ENCODE data around the gene SDC1. TPM values are rescaled to one million over a fixed set of nuclear protein-coding genes. Genes with fewer than 3 reads are reported as not detected.

The SDC1 gene
- total RNA-seq, 1 experiment from 2014 or later = 306 TPM

DNA sequence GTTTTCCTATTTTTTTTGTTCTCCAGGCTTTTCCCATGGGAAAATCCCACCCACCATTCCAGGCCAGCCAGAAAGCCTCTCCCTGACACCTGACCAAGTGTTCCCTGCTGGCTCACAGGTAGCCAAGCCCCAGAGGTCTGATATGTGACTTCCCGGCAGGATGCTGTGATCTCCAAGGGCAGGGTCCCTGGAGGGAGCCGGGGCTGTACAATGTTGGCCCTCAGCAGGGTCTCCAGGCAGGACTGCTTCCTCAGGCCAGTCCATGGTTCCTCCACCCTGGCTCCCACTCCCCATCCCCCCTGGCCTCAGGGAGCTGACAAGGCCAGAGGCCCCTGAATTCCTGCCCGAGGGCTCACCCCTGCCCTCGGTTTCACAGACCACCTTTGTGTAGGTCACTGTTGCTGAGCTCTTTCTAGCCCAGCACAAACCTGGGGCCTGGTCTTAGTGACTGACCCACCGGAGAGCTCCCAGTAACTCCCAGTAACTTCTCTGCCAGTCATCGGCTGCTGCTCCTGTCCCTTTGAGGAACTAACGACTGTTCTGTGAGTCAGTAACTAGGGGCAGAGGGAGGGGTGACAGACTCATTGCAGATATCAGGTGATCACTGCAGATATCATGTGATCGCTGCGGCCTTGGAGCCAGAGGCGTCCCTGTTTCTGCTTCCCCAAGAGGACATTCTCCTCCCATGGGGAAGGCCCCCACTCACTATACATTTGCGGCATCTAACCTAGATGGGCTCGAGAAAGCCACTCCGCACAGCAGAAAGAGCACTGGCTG, 38.7 kb downstream of the SDC1 start:
- DNase-seq (ENCODE audit: low read depth) = peak; percentile 93

DNA sequence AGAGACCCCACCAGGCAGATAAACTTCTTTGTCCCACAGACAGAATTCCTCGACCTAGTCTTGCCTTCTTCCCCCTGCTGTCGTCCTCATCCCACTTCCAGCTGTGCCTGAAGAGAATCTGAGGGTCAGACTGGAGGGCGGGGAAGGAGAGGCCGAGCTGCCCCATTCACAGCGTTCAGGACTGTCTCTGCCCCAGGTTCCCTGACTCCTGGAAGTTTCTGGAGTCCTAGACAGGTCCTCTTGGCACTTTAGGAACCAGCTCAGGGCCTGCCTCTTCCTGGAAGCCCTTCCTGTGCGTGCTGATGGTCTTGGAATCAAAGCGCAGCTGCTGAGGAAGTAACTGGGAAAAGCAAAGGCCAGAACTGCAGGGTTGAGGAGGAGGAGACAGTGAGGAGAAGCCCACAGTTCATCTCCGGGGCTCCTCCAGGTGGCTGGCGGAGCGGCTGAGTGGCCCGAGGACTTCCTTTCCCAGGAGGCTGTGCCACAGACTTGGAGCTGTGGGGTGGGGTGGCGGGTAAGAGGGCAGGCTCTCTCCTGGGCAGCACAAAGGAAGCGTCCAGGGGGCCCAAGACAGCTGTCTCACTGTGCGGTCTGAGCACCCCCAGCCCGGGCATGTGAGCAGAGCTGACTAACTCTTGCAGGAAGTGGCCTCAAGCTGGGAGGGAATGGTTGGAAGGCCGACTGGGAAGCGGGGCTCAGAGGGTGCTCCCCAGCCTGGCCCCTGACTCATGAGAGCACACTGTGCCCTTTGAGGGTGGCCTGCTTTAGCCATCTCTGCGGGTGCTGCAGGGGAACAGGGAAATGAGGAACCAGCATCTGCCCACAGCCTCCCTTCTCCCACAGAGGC, 39.5 kb downstream of the SDC1 start:
- peak; percentile 99 for DNase-seq (ENCODE audit: low read depth)

DNA sequence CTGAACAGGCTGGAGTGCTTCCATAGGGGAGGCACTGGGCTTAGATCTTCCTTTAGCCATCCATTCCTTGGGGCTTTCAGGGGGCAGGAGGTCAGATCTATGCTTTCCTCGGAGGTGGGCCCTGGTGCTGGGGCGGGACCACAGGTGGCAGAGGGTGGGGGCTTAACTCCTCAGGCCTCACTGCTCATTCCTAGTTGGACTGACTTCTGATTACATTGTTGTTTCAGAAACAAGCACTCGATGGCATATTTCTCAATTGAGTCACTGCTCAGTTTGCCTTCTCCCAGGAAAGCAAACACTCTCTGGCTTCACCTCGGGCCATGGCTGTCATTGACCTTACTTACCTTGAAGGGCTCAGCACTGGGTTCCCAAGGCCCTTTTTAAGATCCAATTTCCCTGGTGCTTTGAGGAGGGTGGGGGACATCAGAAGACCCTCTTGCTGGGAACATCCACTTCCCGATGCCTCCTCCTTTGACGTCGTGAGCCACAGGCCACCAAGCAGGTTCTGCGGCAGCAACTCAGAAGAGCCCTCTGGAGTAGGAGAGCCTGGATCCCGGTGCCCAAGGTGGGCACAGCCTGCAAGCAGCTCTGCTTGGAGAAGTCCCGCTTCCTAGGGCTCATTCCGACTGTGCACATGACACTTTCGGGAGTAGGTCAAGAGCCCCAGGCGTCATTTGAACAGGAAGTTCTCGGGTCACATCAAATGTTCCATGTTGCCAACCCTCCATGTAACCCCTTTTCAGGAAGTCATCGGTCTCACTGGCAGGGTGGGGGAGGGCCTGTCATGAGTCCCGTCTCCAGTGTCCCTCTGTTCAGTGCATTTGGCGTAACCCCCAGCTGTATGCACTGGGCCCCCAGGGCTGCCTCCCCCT, 40.6 kb downstream of the SDC1 start:
- DNase-seq (ENCODE audit: low read depth) = peak; percentile 80

DNA sequence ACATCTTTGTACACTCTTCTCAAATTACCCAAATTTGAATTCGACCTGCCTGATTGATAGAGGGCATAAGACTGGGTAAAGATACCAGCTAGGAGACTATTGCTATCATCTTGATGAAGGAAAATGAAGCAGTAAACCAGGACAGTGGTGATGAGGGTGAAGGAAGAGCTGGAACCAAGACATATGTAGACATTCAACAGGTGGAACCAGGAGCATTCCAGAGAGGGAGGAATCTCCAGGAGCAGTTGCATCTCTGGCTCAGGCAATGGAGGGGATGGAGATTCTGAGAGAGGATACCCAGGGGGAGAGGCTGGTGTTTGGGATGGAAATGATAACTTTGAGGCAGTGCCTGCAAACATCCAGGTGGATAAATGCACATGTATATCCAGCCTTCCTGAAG, 41.6 kb downstream of the SDC1 start:
- DNase-seq (ENCODE audit: low read depth) = no peak

DNA sequence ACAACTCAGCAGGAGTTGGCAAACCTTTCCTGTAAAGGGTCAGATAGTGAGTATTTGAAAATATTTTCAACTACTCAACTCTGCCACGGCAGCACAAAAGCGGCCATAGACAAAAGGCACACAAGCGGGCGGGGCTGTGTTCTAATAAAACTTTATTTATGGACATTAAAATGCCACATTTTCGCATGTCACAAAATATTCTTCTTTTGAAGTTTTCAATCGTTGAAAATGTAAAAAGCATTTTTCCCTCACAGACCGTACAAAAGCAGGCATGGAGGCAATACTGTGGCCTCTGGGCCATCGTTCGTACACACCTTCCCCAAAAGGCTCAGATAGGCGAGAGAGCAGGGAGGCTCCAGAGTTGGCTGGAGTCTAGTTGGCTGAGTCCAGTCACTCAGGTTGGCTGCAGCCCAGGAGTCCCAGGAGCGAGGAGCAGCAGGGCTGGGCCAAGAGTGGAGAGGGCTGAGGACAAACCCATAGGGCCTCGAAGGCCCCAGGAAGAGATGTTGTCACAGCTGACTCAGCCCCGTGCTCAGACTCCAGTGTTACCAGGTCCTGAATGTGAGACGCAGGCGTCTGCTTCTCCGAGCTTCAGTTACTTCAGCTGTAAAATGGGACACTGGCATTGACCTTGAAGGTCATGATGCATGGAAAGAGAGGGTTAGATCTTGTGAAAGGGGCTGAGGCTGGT, 42.5 kb downstream of the SDC1 start:
- peak; percentile 95 for DNase-seq (ENCODE audit: low read depth)

DNA sequence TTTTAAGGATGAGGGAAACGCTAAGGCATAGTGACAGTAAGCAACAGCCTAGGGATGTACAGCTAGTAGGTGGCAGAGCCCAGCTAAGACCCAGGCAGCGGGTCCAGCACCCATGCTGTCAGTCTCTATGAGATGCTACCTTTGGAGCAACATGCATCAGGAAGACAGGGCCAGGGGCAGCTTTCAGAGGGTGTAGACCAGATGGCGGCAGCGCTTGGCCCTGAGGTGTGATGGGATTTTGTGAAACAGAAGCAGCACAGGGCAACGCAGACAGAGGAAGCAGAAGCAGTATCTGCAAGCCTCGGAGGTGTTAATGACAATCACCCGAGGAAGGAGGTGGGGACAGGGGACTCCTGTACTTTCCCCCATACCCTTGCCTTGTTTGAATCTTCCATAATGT, 43.2 kb downstream of the SDC1 start:
- no peak for DNase-seq (ENCODE audit: low read depth)

DNA sequence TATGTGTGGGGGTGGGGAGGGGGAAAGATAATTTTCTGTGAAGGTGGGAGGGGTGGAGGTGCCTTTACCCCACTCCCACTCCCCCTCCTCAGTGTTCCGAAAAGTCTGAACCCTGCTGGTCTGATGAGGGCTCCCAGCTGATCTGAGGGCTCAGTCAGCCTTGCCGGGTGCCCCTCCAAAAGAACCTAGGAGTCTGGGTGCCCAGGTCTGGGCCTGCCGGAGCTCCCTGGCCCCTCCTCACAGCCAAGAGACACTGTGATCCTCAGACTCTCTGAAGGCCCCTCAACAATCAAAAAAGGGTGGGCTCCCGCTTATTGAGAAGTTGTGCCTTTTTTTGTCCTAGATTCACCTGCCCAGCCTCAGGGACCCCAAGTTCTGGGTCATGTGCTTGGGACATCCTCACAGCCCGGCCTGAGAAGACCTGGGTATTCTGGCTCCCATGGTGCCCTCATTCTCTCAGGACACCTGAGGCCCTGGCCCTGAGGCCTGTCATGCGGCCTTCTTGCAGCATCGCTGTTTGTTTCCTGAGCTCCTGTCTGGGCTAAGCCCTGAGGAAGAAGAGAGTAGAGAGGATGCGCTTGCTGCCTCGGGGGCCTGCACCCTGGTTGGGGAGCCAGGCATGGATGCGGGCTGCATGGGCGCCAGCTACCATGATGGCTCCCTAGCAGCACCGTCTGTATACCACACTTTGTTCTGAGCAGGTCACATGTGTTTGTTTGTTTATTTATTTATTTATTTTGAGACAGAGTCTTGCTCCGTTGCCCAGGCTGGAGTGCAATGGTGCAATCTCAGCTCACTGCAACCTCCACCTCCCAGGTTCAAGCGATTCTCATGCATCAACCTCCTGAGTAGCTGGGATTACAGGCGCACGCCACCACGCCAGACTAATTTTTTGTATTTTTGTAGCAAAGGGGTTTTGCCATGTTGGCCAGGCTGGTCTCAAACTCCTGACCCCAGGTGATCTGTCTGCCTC, 44.0 kb downstream of the SDC1 start:
- DNase-seq (ENCODE audit: low read depth) = no peak

DNA sequence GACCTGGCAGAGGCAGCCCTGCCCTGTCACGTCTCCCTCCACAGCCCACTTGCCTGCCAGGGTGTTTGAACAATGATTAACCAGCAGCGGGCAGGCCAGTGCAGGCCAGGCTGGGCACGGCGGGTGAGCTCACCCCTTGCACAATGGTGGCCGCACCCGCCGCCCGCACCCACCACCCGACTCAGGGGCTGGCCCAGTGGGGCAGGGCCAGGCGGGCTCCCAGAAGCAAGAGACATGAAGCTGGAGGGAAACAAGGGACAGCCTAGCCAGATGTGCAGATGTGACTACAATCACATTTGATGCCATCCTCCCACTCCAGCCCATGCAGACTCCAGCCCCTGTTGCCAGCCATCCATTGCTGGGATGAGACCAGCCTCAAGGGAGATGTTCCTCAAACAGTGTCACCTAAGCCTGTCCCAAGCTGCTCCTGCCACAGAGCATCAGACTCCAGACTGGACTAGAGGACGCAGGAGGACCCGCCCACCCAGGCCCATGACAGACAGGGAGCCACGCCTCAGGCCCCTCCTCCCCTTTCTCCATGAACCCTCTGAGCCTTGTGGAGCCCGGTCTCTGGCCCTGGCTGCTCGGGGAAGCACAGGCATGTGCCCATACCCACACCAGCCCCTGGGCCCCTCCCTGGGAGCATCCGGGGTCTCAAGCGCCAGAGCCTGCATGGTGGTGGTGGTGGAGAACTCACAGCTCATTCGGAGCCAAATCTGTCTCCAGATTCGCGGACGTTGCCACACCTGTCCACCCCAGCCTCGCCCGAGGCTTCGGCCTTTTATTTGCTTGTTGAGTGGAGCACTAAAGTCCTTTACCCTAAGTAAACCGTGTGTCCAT, 45.0 kb downstream of the SDC1 start:
- DNase-seq (ENCODE audit: low read depth) = no peak

DNA sequence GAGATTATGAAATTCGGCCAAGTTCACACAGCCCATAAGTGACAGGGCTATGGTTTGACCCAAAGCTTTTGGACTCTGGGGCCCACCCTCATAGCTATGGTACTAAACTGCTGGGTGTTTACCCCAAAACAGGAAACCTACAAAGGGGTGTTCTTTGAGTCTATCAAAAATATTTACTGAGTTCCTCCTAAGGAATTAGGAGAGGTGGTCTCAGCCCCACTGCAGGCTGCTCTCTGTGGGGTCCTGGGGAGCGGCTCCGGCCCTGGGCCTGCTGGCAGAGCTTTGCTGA, 45.5 kb downstream of the SDC1 start:
- no peak for DNase-seq (ENCODE audit: low read depth)

DNA sequence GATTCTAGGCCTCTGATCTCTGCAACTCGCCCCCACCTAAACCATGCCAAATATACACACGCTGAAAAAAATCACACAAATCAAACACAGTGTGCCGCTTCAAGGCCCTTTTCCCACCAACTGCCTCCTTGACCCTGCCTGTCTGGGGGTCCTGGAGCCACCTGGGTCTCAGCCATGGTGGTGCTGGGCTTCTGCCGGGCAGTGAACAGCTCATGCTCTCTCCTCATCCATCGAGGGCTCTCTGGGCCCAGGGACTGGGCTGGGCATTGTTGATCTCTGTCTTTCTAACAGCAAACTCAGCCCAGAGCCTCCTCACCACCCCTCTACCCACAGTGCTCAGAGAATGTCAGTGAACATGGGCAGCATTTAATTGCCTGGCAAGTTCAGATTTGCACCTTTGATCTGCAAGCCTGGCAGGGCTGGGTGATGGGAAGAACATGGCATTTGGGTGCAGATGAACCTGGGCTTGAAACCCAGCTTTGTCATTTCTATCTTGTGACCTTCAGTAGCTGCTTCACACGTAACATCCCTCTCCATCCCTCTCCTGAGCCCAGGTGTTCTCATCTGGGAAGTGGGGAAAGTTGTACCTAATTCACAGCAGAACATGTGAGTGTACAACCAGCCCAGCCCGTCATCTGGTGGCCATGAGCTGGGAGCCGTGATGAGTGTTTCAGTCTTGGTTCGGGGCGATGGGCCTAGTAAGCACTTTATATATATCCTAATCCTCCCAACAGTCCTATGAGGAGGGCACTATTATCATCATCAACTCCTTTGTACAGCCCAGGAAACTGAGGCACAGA, 46.1 kb downstream of the SDC1 start:
- DNase-seq (ENCODE audit: low read depth) = no peak

DNA sequence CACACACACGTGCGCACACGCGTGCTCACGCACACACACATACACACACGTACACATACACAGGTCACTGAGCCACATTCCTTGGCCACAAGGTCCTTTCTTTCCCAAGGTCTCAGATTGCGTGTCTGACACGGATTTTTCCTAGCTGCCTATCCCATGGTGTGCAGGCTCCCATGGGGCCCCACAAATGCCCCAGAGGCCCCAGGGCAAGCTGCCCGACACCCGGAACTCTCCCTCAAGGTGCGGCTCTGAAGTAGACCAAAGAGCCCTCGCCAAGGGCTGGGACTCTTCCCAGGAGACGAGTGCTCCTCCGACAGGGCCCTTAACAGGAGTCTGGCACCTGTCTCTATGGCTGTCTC, 46.7 kb downstream of the SDC1 start:
- DNase-seq (ENCODE audit: low read depth) = no peak

DNA sequence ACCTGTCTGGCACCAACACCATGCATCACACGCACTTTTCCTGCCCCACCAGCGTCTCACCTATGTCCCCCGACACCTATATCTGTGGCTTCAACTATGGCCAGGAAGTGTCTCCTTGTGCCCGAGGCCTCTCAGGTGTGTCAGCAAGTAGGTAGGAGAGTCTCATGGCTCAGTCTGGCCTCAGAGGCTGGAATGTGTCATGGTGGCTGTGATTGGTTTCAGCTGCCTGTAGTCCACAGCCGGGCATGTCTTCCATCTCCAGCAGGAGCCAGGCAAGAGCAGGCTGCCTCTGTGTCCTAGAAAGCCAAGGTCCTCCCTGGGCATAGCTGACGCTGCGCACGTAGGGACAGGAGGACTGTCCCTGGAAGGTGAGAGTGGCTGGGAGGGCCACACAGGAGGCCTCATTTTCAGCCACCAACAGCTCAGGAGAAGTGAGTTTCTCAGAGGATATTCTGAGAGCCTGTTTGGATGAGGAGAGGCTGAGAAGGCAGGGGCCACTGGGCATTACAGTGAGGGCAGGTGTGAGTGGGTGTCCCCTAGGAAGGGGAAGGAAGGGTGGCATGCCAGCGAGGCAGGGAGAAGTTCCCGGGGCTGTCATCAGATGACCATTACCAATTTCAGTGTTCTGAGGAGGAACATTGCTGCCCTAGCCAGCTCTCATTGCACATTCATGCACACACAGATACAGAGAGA, 47.2 kb downstream of the SDC1 start:
- DNase-seq (ENCODE audit: low read depth) = no peak

DNA sequence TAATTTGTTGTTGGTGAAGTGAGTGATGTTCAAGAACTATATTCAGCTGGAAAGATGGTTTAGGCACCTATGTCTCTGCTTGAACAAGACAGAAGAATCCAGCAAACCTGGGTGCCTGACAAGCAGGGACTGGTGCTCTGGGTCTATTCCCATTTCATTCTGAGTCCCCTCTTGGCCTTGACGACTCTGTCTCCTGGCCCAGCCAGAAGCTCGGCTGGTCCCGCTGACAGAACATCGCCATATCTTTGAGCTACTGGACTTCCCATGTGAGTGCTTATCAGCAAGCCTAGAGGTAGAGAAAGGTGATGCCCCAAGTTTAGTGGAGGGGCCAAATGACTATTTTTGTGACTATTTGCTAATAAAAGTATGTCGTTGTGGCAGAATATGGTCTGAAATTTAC, 48.2 kb downstream of the SDC1 start:
- no peak for DNase-seq (ENCODE audit: low read depth)

DNA sequence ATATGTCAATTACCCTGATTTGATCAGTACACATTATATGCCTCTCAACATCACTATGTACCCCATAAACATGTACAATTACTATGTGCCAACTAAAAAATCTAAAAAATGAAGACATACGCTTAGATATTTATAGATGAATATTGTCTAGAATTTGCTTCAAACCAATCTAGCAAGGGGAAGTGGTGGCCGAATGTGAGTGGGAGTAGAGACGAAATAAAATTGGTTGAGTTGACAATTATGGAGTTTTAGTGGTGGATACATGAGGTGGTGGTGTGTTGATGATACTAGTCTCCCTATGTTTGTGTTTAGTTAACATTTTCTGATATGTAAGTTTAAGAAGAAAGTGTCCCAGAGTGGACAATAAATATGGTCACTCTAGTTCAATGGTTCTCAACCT, 49.0 kb downstream of the SDC1 start:
- no peak for DNase-seq (ENCODE audit: low read depth)

DNA sequence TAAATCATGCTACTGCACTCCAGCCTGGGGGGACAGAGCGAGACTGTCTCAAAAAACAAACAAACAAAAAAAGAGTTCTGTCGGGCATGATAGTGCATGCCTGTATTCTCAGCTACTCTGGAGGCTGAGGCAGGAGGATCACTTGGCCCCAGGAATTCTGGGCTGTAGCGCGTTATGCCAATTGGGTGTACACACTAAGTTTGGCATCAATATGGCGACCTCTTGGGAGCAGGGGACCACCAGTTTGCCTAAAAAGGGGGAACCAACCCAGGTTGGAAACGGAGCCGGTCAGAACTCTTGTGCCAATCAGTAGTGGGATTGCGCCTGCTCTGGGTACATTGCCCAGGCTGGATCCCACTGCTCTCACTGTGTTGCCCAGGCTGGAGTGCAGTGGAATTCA, 49.7 kb downstream of the SDC1 start:
- no peak for DNase-seq (ENCODE audit: low read depth)

DNA sequence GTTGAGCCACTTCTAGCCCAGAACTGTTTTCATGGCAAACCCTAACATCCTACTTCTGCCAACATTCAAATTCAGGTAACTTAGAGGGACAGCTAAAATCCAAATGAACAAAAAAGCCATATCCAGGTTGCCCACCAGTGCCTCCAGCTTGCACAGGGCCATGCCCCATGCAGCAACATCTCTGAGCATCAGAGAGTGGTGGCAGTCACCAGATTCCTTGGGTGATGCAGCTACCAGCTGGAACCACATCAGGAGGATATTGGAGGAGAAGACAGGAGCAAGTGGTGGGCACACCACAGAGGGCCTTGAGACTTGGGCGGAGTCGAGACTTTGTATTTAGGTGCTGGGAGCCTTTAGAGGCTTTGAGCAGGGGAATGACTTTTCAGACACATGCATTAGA, 50.5 kb downstream of the SDC1 start:
- no peak for DNase-seq (ENCODE audit: low read depth)

DNA sequence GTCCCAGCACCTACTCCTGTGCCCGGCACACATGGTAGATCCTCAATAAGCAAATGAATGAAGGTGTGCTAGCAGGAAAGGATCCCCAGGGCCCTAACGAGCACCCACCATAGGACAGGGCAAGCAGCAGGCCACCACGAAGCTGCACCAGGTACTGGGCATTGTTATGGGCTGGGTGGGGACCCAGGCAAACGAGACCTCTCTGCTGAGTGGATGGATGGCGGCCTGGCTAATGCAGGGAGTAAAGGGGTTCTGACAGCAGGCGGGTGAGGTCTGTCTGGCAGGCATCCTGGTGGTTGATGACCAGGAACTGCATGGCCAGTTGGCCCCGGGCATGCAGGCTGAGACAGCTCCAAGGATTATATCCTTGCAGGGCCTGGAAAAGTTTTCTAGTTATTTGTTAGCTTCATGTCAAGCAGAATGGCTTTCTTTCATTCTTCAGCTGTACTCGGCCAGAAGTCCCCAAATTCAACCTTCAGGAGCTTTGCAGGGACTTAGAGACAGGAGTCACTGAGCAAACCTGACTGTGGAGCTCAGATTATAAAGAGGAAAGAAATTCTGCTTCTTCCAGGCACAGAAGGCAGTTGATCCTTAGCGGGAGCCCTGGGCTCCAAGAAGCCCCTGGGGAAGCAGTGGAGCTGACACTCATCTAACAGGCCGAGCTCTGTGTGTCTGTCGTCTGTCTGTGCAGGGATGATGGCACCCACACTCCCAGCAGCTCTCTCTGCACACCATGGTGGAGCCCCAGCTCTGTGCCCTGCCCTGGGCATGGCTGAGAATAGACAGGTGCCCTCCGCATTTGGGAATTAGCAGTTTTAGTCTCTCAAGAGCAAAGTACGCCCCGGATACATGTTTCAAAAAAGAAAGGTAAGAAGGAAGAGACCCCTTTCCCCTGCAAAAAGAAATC, 51.2 kb downstream of the SDC1 start:
- no peak for DNase-seq (ENCODE audit: low read depth)

All from HT1080 (cell line).